Activated CD4-positive, alpha-beta T cell treated with anti-CD3 and anti-CD28 coated beads for 24 hours (primary cell): ENCODE measurements around the gene CYP2W1.
"Not testable (repeated sequence)": the region's sequence is repeated elsewhere in the genome, so short reads cannot be mapped to it uniquely, and the experiment has no call there.

Source experiments
- DNase-seq, 2 donors: peaks; one replicate each; pipeline ENCODE4 v3.0.0-alpha.2; 2020; ENCODE audit warnings: low read depth in 2 of 2

Gene CYP2W1

DNA sequence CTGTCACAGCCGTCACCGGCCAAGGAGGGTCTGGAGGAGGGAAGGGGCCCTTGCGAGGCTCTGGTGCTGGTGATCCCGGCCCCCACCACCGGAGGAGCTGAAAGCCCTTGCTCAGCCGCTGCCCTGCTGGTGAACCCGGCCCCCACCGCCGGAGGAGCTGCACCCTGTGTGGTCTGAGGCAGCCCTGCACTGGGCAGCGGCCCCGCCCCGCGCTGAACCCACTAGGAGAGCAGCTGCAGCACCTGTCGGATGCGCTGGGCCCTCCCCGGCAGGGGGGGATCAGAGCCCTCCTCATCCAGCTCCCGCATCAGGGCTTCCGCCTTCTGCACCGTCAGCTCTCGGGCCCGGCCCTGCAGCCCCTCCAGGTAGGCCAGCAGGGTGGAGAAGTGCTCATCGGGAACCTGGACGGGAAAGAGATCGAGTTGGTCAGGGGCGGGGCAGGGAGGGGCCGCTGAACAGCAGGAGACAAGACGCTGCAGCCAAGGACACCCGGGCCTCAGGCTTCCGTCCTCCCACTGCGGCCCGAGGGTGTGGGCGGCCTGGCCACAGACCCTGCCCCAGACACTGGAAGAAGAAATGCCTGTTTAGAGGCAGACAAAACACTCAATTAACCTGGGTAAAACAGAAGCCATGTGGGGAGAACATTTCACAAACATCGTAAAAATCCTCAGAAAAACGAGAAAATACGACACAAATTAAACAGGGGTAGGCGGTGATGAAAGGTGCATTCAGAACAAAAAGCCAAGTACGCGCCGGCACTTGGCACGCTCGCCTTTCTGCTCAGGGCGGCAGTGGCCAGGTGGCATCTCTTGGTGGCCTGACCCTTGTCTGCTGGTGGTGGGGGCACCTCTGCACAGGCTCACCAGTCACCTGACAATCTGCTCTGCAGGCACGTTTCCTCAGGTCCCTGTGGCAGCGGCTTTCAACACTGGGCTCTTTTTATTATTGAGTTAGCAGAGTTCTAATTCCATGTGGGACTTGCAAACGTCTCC lies 14.7 kb downstream of the CYP2W1 start:
- DNase-seq = no peak

DNA sequence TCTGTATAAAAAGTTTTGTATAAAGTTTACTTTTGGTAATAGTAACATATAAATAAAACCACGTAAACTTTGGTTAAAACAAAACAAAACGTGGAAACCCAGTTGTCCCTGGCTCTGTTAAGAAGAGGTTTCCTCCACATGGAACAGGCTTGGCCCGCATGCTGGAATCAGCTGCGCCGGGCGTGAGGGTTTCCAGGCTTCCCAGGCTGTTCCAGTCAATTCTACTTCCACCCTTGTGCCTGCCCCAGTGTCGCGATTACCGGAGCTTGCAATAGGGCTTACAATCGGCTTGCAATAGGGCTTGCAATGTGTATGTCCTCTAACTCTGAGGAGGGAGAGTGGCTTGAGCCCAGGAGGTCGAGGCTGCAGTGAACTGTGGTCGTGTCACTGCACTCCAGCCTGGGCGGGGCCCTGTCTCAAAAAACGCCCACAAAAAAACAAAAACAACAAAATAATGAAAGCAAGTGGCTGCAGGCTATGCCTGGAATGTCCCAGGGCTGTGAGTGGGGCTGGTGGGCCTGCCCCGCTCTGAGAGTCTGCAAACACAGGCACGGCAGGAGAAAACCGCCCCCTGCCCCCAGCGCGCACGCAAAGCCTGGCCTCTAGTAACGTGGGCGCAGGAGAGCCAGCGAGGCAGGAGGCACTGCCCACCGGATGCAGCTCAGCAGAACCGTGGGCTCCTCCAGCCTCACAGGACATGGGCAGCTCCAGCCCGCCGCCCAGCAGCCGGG lies 16.3 kb downstream of the CYP2W1 start:
- no peak for DNase-seq

DNA sequence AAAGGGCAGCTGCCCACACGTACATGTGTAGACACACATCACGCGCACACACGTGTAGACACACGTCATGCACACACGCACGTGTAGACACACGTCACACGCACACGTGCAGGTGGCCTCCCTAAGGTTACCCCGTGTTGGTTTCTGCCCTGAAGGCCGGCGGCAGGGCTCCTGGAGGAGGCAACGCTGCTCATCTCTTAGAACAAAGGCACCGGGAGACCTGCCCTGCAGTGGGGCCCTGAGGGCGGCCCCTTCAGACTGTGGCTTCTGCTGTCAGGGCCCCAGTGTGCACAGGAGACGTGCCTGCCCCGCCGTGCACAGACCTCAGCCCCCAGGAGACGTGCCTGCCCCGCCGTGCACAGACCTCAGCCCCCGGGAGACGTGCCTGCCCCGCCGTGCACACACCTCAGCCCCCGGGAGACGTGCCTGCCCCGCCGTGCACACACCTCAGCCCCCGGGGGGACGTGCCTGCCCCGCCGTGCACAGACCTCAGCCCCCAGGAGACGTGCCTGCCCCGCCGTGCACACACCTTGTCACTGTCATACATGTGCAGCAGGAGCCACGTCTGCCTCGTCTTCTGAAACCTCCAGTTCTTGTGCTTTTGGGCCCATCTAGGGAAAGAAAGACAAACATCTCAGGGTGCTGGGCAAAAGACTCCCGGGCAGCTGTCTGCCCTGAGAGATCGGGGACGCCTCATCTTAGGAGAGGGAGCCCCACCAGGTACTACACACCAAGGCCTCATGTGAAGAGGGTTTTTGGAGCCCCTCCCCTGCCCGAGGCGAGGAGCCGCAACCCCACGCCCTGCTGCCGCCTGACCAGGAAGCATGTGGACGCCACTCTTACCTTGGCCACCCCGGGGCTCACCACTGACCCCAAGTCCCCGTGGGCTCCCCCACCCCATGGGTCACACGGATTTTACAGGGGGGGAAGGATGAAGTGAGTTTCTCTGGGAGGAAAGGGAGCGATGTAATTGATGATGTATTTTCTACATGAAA lies 17.3 kb downstream of the CYP2W1 start:
- DNase-seq = no peak

GRCh38 chr7:1001069-1001770 lies 18.2 kb downstream of the CYP2W1 start:
- not testable (repeated sequence) for DNase-seq

- DNase-seq = not testable (repeated sequence)
These were observed 19.0 kb downstream of the CYP2W1 start for GRCh38 chr7:1002026-1002425.

DNA sequence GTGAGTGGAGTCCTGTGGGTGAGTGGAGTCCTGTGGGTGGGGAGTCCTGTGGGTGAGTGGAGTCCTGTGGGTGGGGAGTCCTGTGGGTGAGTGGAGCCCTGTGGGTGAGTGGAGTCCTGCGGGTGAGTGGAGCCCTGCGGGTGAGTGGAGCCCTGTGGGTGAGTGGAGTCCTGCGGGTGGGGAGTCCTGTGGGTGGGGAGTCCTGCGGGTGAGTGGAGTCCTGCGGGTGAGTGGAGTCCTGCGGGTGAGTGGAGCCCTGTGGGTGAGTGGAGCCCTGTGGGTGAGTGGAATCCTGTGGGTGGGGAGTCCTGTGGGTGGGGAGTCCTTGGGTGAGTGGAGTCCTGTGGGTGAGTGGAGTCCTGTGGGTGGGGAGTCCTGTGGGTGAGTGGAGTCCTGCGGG lies 19.5 kb downstream of the CYP2W1 start:
- not testable (repeated sequence) for DNase-seq

GRCh38 chr7:1004018-1004852 lies 21.3 kb downstream of the CYP2W1 start:
- no peak for DNase-seq

DNA sequence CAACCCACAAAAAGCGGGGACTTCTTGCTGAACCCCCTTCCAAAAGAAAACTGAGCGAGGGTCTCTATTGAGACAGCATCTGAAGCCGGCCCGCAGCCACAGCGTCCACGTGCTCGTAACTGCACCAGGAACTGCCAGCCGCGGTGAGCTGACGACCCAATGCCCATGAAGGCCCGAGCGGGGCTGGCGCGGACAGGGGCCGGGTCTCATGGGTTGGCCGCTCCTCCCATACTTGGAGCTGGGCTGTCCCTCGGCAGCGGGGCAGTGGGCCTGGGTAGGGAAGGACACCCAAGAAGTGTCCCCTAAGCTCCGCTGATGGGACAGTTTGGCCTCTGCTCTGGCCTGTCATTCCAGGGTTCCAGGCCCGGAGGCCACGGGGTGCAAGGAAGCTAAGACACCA lies 22.3 kb downstream of the CYP2W1 start:
- no peak for DNase-seq

- no peak for DNase-seq
These were observed 24.9 kb downstream of the CYP2W1 start for GRCh38 chr7:1007901-1008300.

DNA sequence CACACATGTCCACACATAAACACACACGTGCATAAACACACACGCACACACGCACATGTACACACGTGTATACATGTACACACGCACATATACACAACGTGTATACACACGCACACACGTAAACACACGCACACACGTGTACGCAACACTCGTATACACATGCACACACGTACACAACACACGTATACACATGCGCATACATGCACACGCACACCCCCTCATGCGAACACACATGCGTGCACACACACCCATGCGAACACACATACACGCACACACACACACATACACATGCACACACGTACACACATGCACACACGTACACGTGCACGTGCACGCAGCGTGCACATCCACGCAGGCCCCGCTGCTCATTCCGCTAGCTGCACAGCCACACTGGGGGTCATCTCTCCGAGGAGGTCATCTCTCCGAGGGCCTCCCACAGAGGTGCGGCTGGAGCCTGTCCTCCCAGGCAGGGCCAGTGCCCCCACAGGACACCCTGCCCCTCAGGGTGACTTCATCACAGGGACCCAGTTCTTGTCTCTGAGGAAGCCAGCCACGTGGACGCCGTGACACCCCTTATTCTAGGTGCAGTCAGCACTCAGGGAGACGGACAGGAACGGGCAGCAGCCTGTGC lies 25.9 kb downstream of the CYP2W1 start:
- DNase-seq = no peak

DNA sequence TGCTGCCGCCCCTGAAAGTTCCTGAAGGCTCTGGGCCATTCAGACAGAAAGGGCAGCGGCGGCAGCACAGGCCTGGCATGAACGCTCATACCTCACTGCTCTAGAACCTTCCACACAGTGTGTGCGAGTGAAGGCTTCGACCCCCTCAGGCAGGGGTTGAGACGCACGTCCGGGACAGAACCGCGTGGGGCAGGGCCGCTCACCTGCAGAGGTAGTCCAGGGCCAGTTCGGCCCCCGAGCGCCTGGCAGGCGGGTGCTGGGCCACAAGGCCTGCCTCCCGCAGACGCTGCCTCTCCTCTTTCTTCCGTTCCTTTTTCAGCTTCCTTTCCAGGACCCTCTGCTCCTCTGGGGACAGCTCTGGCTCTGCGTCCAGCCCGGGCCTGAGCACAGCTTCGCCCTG lies 26.8 kb downstream of the CYP2W1 start:
- DNase-seq = no peak

GRCh38 chr7:1010226-1010625 lies 27.2 kb downstream of the CYP2W1 start:
- no peak for DNase-seq

DNA sequence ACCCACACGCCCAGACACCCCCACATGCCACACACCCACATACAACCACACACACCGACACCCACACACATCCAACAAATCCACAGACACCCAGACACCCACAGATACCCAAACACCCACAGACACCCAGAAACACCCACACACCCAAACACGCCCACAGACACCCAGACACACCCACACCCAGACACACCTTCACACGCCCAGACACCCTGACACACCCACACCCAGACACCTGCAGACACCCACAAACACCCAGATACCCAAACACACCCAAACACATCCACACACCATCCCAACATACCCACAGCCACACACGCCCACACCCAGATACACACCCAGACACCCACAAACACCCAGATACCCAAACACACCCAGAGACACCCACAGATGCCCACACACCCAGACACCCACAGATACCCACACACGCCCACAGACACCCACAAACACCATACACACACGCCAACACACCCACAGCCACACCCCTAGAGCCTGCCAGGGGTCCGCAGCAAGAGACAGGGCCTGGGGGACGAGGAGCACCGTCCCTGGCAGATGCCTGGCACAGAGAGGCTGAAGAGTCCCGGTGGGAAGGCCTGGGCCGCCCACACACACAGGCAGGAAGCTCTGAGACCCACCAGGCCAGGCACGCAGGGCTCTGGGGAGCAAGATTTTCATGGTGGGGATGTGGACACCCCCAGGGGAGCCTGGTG lies 28.5 kb downstream of the CYP2W1 start:
- no peak for DNase-seq

DNA sequence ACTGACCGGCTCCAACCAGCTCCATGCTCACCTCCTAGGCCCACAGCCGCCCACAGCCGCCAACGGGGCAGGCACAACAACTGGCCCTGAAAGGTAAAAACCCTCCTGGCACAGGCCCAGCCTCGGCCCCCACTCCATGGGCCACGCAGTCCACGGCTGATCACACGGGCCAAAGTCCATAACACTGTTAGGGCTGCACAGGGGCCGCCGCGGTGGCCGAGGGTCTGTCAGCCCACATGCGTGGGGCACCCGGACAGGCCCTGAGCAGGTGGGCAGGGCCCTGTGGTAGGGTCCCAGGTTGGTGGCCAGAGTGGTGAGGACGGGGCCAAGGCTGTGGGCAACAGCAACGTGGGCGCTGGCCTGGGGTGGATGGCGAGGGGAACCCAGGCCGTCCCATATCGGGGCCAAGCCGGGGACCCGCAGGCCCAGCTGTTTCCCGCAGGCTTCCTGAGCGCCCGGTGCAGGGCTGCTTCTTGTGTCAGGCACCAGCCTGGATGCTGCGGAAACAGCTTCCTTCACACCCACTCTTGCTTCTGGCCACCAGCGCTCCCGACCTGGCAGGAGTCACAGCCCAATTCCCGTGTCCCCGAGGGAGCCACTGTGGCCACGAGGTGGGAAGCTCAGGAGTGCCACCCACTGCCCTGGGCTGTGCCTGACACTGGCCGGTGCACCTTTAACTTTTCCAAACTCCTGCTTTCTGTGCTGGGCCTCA lies 29.2 kb downstream of the CYP2W1 start:
- no peak for DNase-seq

DNA sequence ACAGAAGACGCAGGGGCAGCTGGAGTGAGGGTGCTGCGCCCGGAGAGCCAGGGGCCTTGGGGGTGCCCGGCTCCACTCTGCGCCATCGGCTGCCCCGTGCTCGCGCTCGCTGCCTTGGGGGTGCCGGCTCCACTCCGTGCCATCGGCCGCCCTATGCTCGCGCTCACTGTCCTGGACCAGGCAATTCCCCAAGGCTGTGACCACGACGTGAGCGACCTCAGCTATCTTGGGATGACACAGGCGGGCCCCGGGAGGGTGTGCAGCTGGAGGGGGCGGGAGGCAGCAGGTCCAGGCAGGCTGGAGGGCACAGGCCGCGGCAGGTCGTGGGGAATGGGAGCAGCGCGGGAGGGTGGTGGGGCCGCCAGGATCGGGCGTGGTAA lies 29.7 kb downstream of the CYP2W1 start:
- no peak for DNase-seq

DNA sequence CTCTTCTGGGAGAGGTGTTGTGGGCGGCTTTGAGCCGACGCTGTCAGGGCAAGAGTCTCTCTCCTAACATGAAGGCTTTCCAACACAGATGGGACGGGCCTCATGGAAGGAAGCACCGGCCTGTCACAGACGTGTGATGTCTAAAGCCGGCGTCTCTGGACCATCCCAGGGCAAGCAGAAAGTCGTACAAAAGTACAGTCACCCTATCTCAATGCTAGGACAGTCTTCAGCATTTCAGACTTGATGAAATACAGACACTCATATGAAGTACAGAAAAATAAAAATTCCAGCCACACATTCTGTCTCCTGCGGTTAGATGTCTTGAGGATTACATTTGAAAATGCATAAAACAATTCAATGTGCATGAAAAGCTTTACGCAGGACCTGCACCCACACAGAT lies 30.6 kb downstream of the CYP2W1 start:
- DNase-seq = no peak

DNA sequence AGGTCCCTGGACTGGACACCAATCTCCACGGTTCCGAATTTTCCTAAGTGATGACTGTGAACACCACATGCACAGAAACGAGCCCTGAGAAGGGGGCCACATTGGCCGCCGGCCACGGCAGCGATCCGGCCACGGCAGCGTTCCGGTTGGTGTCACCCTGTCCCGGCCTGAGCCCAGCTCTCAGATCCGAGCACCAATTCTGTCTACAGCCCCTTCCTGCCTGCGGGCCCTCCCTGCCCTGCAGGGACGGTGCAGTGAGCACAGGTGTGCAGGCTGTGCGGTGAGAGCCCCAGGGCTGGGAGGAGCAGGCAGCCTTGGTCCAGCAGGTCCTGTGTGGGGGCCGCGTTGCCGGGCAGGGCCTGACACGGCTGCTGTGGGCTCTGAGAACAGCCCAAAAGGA lies 31.7 kb downstream of the CYP2W1 start:
- DNase-seq = no peak
